Panc1 (cell line): Measurements from ENCODE around the gene CES2. TPM values are rescaled to one million over a fixed set of nuclear protein-coding genes. Genes with fewer than 3 reads are reported as not detected.

Experiments used
- ATAC-seq: fragments of 200-7000 bp; cut with Tn5 transposase; 2 replicates; pipeline ENCODE4 v1.9.1; 2020; ENCODE audit warnings: mild to moderate bottlenecking, moderate library complexity
- BruUV-seq: library from RNA; stranded (reverse); fragments of 400-500 nt; replicated peaks from 2 replicates; lab custom pipeline; 2021; lab: Mats Ljungman, UMichigan
- CTCF ChIA-PET: fragments of 300-600 bp; sonication (Branson Sonifier 250); formaldehyde crosslinking; loops from one replicate; lab custom pipeline; 2022; ENCODE audit warnings: antibody characterized with exemption; lab: Charles Lee
- POLR2A ChIA-PET: fragments of 300-600 bp; sonication (Branson Sonifier 250); formaldehyde crosslinking; loops from one replicate; lab custom pipeline; 2022; ENCODE audit warnings: antibody characterized with exemption; lab: Charles Lee
- DNase-seq: peaks from one replicate; pipeline ENCODE4 v3.0.0-alpha.2; 2010; ENCODE audit warnings: low read depth, low spot score
- H3K27ac ChIP-seq: 2 replicates; pipeline ENCODE4 v1.5.1; 2011; ENCODE audit warnings: mild to moderate bottlenecking, low read length, inconsistent platforms
- H3K27me3 ChIP-seq: fragments of 200-500 bp; sonication (Bioruptor generic); 2 replicates; pipeline ENCODE4 v1.6.0; 2014; ENCODE audit warnings: low read length, inconsistent platforms; ENCODE audit not compliant: control insufficient read depth, insufficient read depth
- H3K36me3 ChIP-seq: fragments of 200-500 bp; sonication (Bioruptor generic); 2 replicates; pipeline ENCODE4 v1.5.1; 2014; ENCODE audit warnings: inconsistent platforms, mild to moderate bottlenecking, low read length, moderate library complexity; ENCODE audit not compliant: control insufficient read depth, insufficient read depth
- H3K4me1 ChIP-seq: 2 replicates; pipeline ENCODE4 v1.5.1; 2011; ENCODE audit warnings: inconsistent platforms, mild to moderate bottlenecking, low read length, moderate library complexity; ENCODE audit not compliant: control insufficient read depth, insufficient read depth
- H3K4me3 ChIP-seq, 2 experiments: 2 replicates each; pipeline ENCODE4 v1.5.1; 2011 to 2012; ENCODE audit warnings: low read depth in 2 of 2, low read length in 2 of 2, mild to moderate bottlenecking in 2 of 2, inconsistent platforms in 1 of 2, moderate library complexity in 1 of 2
- H3K9me3 ChIP-seq: fragments of 200-500 bp; sonication (Bioruptor generic); 2 replicates; pipeline ENCODE4 v1.5.1; 2014; ENCODE audit warnings: low read depth, mild to moderate bottlenecking, inconsistent platforms, low read length, moderate library complexity; ENCODE audit not compliant: control insufficient read depth, insufficient read depth
- CTCF ChIP-seq: fragments of 450-650 bp; IDR thresholded peaks from 2 replicates; pipeline ENCODE4 v1.5.1; 2017; ENCODE audit warnings: mild to moderate bottlenecking
- POLR2AphosphoS5 ChIP-seq: IDR thresholded peaks from 2 replicates; pipeline ENCODE4 v1.6.1; 2012; ENCODE audit warnings: mild to moderate bottlenecking, low read depth, low read length, moderate library complexity
- SIN3A ChIP-seq: IDR thresholded peaks from 2 replicates; pipeline ENCODE4 v1.6.1; 2012; ENCODE audit warnings: low read depth, mild to moderate bottlenecking, low read length, moderate library complexity, borderline replicate concordance; ENCODE audit not compliant: insufficient read depth
- TCF7L2 ChIP-seq: IDR thresholded peaks from 2 replicates; pipeline ENCODE4 v1.6.1; 2011; ENCODE audit warnings: mild to moderate bottlenecking, low read depth, low read length, inconsistent platforms
- in situ Hi-C: cut with HindIII; loops from 2 replicates; pipeline ENCODE4 v1.10.0; 2016; ENCODE audit warnings: low sequenced_read_pairs, low pct_unique_long_range_greater_than_20kb
- intact Hi-C: fragments of 100-400 bp; cut with micrococcal nuclease; formaldehyde crosslinking; loops from one replicate; pipeline ENCODE4 v1.10.0; 2022; ENCODE audit not compliant: unreplicated experiment
- total RNA-seq: library from RNA; stranded (reverse); gene quantifications from one replicate; pipeline ENCODE4 v1.2.1, GENCODE V29; 2021; ENCODE audit not compliant: unreplicated experiment
- TF ChIP-seq, protein P1 (sequence below), 2 experiments: IDR thresholded peaks; 2 replicates each; pipeline ENCODE4 v1.6.1; 2011 to 2012; ENCODE audit warnings: low read depth in 2 of 2, control low read depth in 1 of 2, low read length in 1 of 2, mild to moderate bottlenecking in 1 of 2, moderate library complexity in 1 of 2; ENCODE audit not compliant: insufficient read depth in 1 of 2

The CES2 gene
- total RNA-seq, 1 experiment from 2014 or later, result 26.3 TPM

DNA sequence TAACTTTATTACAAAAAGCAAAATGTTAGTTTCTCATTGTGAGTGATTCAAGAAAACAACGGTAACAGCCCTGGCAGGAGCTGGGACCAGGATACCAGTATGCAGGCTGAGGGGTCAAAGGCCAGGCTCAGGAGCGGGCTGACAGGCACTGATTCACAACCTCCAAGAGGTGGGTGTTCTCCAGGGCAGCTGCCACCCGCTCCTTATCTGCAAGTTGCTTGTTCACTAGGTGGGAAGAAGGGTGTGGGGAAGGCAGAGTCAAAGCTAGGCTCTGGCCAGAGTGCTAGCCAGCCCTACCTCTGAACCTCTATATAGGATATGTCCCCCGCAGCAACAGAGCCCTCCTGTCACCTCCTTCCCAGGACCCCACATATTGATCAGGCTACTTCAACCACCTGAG lies 3.2 kb upstream of the CES2 start:
- H3K9me3 ChIP-seq, result no peaks in the 10 kb centered on the region
- CTCF ChIA-PET, result no interaction called here
- no peak overlapping the region for H3K4me3 ChIP-seq
- intact Hi-C loops, result no loop called here
- ATAC-seq, result no peak
- TF ChIP-seq POLR2AphosphoS5, result no peak
- TF ChIP-seq SIN3A, result no peak
- TF ChIP-seq TCF7L2, result no peak
- TF ChIP-seq, protein P1, sequence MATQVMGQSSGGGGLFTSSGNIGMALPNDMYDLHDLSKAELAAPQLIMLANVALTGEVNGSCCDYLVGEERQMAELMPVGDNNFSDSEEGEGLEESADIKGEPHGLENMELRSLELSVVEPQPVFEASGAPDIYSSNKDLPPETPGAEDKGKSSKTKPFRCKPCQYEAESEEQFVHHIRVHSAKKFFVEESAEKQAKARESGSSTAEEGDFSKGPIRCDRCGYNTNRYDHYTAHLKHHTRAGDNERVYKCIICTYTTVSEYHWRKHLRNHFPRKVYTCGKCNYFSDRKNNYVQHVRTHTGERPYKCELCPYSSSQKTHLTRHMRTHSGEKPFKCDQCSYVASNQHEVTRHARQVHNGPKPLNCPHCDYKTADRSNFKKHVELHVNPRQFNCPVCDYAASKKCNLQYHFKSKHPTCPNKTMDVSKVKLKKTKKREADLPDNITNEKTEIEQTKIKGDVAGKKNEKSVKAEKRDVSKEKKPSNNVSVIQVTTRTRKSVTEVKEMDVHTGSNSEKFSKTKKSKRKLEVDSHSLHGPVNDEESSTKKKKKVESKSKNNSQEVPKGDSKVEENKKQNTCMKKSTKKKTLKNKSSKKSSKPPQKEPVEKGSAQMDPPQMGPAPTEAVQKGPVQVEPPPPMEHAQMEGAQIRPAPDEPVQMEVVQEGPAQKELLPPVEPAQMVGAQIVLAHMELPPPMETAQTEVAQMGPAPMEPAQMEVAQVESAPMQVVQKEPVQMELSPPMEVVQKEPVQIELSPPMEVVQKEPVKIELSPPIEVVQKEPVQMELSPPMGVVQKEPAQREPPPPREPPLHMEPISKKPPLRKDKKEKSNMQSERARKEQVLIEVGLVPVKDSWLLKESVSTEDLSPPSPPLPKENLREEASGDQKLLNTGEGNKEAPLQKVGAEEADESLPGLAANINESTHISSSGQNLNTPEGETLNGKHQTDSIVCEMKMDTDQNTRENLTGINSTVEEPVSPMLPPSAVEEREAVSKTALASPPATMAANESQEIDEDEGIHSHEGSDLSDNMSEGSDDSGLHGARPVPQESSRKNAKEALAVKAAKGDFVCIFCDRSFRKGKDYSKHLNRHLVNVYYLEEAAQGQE (IDR thresholded peaks at IDR 0.05; ENCODE audit: insufficient read depth in 1 of 2, low read depth in 2 of 2, low read length in 1 of 2), result no peak
- TF ChIP-seq CTCF, result no peak
- no peaks in the 10 kb centered on the region for H3K27me3 ChIP-seq
- no peak overlapping the region for H3K27ac ChIP-seq
- peaks cover 3% of the 10 kb centered on the region for H3K4me1 ChIP-seq
- POLR2A ChIA-PET, result no interaction called here
- no TSS peak for BruUV-seq
- in situ Hi-C loops, result no loop called here
- DNase-seq, result no peak
- peaks cover 8% of the 10 kb centered on the region; the same call in 1 of the 2 replicates for H3K36me3 ChIP-seq

- in situ Hi-C loops, result no loop called here
- CTCF ChIA-PET, result no interaction called here
These were observed 1.6 kb upstream of the CES2 start for GRCh38 chr16:66933776-66934137.

More at GRCh38 chr16:66933776-66934137, 1.6 kb upstream of the CES2 start:
- ATAC-seq (peak; percentile 17; the same call in 1 of the 2 replicates), DNase-seq (no peak)
- Histone ChIP-seq H3K27ac (peak overlapping the region; percentile 88), H3K4me3 (peak overlapping the region; percentile 83 to 95), H3K27me3 (no peaks in the 10 kb centered on the region), H3K9me3 (no peaks in the 10 kb centered on the region), H3K4me1 (peaks cover 3% of the 10 kb centered on the region), H3K36me3 (peaks cover 8% of the 10 kb centered on the region; the same call in 1 of the 2 replicates)
- BruUV-seq, result no TSS peak
- intact Hi-C loops, result no loop called here
- POLR2A ChIA-PET, result no interaction called here
- TF ChIP-seq, protein P1 (IDR thresholded peaks at IDR 0.05; ENCODE audit: insufficient read depth in 1 of 2, low read depth in 2 of 2, low read length in 1 of 2), result no peak
- TF ChIP-seq POLR2AphosphoS5 (no peak), CTCF (no peak), SIN3A (no peak), TCF7L2 (no peak)
